HEK293 (cell line): ENCODE measurements around the gene ACSM2B.
"Not testable (repeated sequence)": the region's sequence is repeated elsewhere in the genome, so short reads cannot be mapped to it uniquely, and the experiment has no call there.

Experiments used
- CTCF ChIA-PET: fragments of 350-600 bp; formaldehyde crosslinking; extraction: SDS; loops from one replicate; lab custom pipeline; 2021; ENCODE audit warnings: antibody characterized with exemption; lab: Yijun Ruan, JAX
- POLR2A ChIA-PET: fragments of 300-600 bp; formaldehyde crosslinking; extraction: SDS; loops from one replicate; lab custom pipeline; 2020; ENCODE audit warnings: antibody characterized with exemption, inconsistent platforms; lab: Yijun Ruan, JAX
- H3K27ac ChIP-seq: fragments of 200-500 bp; sonication (Bioruptor generic); 2 replicates; pipeline ENCODE4 v1.5.1; 2014; ENCODE audit warnings: low read depth, low read length, control low read depth, inconsistent platforms; ENCODE audit errors: extremely low read depth
- H3K36me3 ChIP-seq, 2 experiments: fragments of 200-500 bp in 1 of 2; sonication (Bioruptor generic) in 1 of 2; 1 replicate in 1 of 2; 2 replicates in 1 of 2; pipeline ENCODE4 v1.5.1; 2014 to 2017; ENCODE audit warnings: inconsistent platforms in 2 of 2, low read length in 2 of 2; ENCODE audit not compliant: control insufficient read depth in 2 of 2, insufficient read depth in 1 of 2
- H3K4me1 ChIP-seq: fragments of 200-500 bp; sonication (Bioruptor generic); 2 replicates; pipeline ENCODE4 v1.5.1; 2014; ENCODE audit warnings: mild to moderate bottlenecking, low read length, inconsistent platforms; ENCODE audit not compliant: control insufficient read depth, insufficient read depth
- H3K4me3 ChIP-seq: 2 replicates; pipeline ENCODE4 v1.5.1; 2011; ENCODE audit warnings: low read depth, mild to moderate bottlenecking, control low read depth, low read length, moderate library complexity
- H3K9me3 ChIP-seq: fragments of 200-500 bp; sonication (Bioruptor generic); 2 replicates; pipeline ENCODE4 v1.5.1; 2014; ENCODE audit warnings: low read depth, low read length, inconsistent platforms; ENCODE audit not compliant: control insufficient read depth, insufficient read depth
- KLF8 ChIP-seq: fragments of 450-650 bp; formaldehyde crosslinking; IDR thresholded peaks from 2 replicates; pipeline ENCODE4 v1.5.1; 2016; ENCODE audit warnings: missing biosample characterization, missing genetic modification characterization
- MZF1 ChIP-seq: fragments of 450-650 bp; formaldehyde crosslinking; IDR thresholded peaks from 2 replicates; pipeline ENCODE4 v1.5.1; 2017; ENCODE audit warnings: missing biosample characterization, missing genetic modification characterization, borderline replicate concordance
- TRIM28 ChIP-seq: IDR thresholded peaks from 2 replicates; pipeline ENCODE4 v1.6.1; 2011; ENCODE audit warnings: low read length, control low read depth, borderline replicate concordance
- ZBTB20 ChIP-seq: fragments of 450-650 bp; formaldehyde crosslinking; IDR thresholded peaks from 2 replicates; pipeline ENCODE4 v1.5.1; 2016; ENCODE audit warnings: missing biosample characterization, missing genetic modification characterization
- ZNF10 ChIP-seq: fragments of 450-650 bp; formaldehyde crosslinking; IDR thresholded peaks from 2 replicates; pipeline ENCODE4 v1.5.1; 2017; ENCODE audit warnings: missing biosample characterization, missing genetic modification characterization
- ZNF112 ChIP-seq: fragments of 450-650 bp; formaldehyde crosslinking; IDR thresholded peaks from 2 replicates; pipeline ENCODE4 v1.5.0; 2017; ENCODE audit warnings: missing biosample characterization, missing genetic modification characterization
- ZNF211 ChIP-seq: fragments of 450-650 bp; formaldehyde crosslinking; IDR thresholded peaks from 2 replicates; pipeline ENCODE4 v1.5.1; 2016; ENCODE audit warnings: low read depth, missing biosample characterization, missing genetic modification characterization
- ZNF48 ChIP-seq: fragments of 450-650 bp; formaldehyde crosslinking; IDR thresholded peaks from 2 replicates; pipeline ENCODE4 v1.5.1; 2016; ENCODE audit warnings: missing biosample characterization, missing genetic modification characterization
- ZNF610 ChIP-seq: fragments of 450-650 bp; formaldehyde crosslinking; IDR thresholded peaks from 2 replicates; pipeline ENCODE4 v1.5.1; 2016; ENCODE audit warnings: missing biosample characterization, missing genetic modification characterization, borderline replicate concordance
- ZNF664 ChIP-seq: fragments of 450-650 bp; formaldehyde crosslinking; IDR thresholded peaks from 2 replicates; pipeline ENCODE4 v1.5.1; 2016; ENCODE audit warnings: missing biosample characterization, missing genetic modification characterization
- ZNF670 ChIP-seq: fragments of 450-650 bp; formaldehyde crosslinking; IDR thresholded peaks from 2 replicates; pipeline ENCODE4 v1.5.1; 2016; ENCODE audit warnings: missing biosample characterization, missing genetic modification characterization, low read depth

Gene ACSM2B

GRCh38 chr16:20578091-20578490 is 1.9 kb upstream of the ACSM2B start:
- POLR2A ChIA-PET, CTCF ChIA-PET, H3K36me3 ChIP-seq, H3K4me1 ChIP-seq, H3K27ac ChIP-seq, H3K4me3 ChIP-seq, H3K9me3 ChIP-seq: not testable (repeated sequence)

GRCh38 chr16:20569117-20569651 is 7.0 kb downstream of the ACSM2B start:
- POLR2A ChIA-PET: not testable (repeated sequence)

GRCh38 chr16:20568404-20568803 is 7.8 kb downstream of the ACSM2B start:
- no peaks in the 10 kb centered on the region for H3K4me1 ChIP-seq
- no peak overlapping the region for H3K4me3 ChIP-seq
- H3K36me3 ChIP-seq: no peaks in the 10 kb centered on the region
- ChIA-PET POLR2A (no interaction called here), CTCF (no interaction called here)
- H3K27ac ChIP-seq: no peak overlapping the region
- H3K9me3 ChIP-seq: no peaks in the 10 kb centered on the region
- TF ChIP-seq ZNF211 (tag by site-specific recombination) (no peak), ZNF48 (no peak)

More at GRCh38 chr16:20569117-20569651, 7.0 kb downstream of the ACSM2B start:
- H3K9me3 ChIP-seq, H3K27ac ChIP-seq, H3K36me3 ChIP-seq, CTCF ChIA-PET, H3K4me3 ChIP-seq, H3K4me1 ChIP-seq: not testable (repeated sequence)

DNA sequence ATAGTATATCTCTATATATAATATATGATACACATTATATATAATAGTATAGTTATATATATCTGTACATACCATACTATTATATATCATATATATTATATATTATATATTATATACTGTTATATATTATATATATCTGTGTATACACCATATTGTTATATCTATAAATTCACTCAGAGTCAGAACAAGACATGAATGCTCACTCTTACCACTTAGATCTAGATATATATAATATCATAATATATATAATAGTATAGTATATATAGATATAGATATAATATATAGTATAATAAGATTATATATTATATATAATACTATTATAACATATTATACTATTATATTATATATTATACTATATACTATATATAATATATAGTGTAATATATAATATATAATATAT is 9.3 kb downstream of the ACSM2B start:
- POLR2A ChIA-PET: no interaction called here
- TF ChIP-seq ZNF664 (tag by site-specific recombination): no peak
- TF ChIP-seq ZBTB20: no peak
- no peak for TF ChIP-seq ZNF670 (tag by site-specific recombination)
- no peak for TF ChIP-seq TRIM28
- TF ChIP-seq MZF1: no peak
- TF ChIP-seq ZNF10 (tag by site-specific recombination): no peak
- no peak for TF ChIP-seq KLF8 (tag by site-specific recombination)
- no peak for TF ChIP-seq ZNF610 (tag by site-specific recombination)
- TF ChIP-seq ZNF112 (tag by site-specific recombination): no peak
- CTCF ChIA-PET: no interaction called here

GRCh38 chr16:20565334-20565733 is 10.8 kb downstream of the ACSM2B start:
- H3K27ac ChIP-seq, CTCF ChIA-PET, H3K4me1 ChIP-seq, H3K9me3 ChIP-seq, POLR2A ChIA-PET, H3K36me3 ChIP-seq, H3K4me3 ChIP-seq: not testable (repeated sequence)

More for the DNA sequence above, 9.3 kb downstream of the ACSM2B start:
- no peaks in the 10 kb centered on the region for H3K9me3 ChIP-seq
- no peaks in the 10 kb centered on the region for H3K36me3 ChIP-seq
- no peak overlapping the region for H3K4me3 ChIP-seq
- H3K4me1 ChIP-seq: no peaks in the 10 kb centered on the region
- H3K27ac ChIP-seq: no peak overlapping the region

GRCh38 chr16:20564218-20564617 is 11.9 kb downstream of the ACSM2B start:
- H3K4me3 ChIP-seq, H3K9me3 ChIP-seq, H3K4me1 ChIP-seq, CTCF ChIA-PET, POLR2A ChIA-PET, H3K27ac ChIP-seq, H3K36me3 ChIP-seq: not testable (repeated sequence)
